ENCODE results near the gene MLLT10. TPM values are rescaled to one million over a fixed set of nuclear protein-coding genes. Genes with fewer than 3 reads are reported as not detected.
A peak's percentile ranks its signal among the peaks of the same experiment; 100 is the strongest.

Gene MLLT10
- total RNA-seq, 1 donor from 2014 or later: 43.3 TPM

DNA sequence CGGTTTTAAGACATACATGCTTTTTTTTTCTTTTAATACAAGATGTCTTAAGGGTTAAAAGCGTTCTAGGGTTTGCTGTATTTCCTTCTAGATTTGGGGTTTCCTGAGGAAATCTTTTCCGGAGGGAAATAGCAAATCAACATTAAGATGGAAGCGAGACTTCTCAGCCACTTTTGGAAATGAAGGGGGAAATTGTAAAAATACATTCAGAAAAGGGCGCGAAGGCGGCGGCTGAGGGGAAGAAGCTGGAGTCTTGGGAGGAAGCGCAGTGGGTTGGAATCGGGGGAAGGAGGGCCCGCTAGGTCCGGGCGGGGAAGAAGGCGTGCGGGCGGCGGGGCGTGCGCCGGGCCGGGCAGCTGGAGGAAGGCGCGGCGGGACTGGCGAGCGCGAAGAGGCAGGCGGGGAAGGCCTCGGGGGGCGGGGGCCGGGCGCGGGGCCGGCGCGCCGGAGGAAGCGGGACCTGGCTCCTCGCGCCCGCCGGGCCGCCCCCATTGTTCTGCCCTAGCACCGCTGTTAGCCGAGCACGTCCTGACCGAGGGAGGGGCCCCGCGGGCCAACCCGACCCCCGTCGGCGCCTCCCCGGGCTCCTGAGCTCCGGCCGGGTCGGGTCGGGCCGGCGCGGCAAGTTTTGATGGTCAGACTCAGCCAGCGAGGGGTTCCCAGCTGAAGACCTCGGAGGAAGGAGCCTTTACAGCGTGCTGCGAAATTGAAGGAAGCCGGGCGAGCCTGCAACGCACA lies 7.0 kb upstream of the MLLT10 start:
- Histone ChIP-seq H3K27ac (ENCODE audit: low read depth, low read length) (peak overlapping the region; percentile 98), H3K4me3 (ENCODE audit: low read length in 3 of 3) (peak overlapping the region; percentile 71 to 80 (median 79)), H3K9ac (ENCODE audit: low read depth in 1 of 3, low read length in 3 of 3) (peak overlapping the region; percentile 82 to 90 (median 90)), H3K4me1 (ENCODE audit: control insufficient read depth in 3 of 3, insufficient read depth in 3 of 3, low read length in 3 of 3) (peaks cover 4 to 9% (median 6%) of the 10 kb centered on the region in 3 donors), H3K9me3 (ENCODE audit: control insufficient read depth in 3 of 3, low read length in 3 of 3) (no peaks in the 10 kb centered on the region), H3K27me3 (ENCODE audit: control insufficient read depth in 3 of 3, insufficient read depth in 3 of 3, low read length in 3 of 3) (no peaks in the 10 kb centered on the region), H3K36me3 (ENCODE audit: control insufficient read depth in 3 of 3, insufficient read depth in 3 of 3, low read length in 3 of 3) (no peaks in the 10 kb centered on the region)

DNA sequence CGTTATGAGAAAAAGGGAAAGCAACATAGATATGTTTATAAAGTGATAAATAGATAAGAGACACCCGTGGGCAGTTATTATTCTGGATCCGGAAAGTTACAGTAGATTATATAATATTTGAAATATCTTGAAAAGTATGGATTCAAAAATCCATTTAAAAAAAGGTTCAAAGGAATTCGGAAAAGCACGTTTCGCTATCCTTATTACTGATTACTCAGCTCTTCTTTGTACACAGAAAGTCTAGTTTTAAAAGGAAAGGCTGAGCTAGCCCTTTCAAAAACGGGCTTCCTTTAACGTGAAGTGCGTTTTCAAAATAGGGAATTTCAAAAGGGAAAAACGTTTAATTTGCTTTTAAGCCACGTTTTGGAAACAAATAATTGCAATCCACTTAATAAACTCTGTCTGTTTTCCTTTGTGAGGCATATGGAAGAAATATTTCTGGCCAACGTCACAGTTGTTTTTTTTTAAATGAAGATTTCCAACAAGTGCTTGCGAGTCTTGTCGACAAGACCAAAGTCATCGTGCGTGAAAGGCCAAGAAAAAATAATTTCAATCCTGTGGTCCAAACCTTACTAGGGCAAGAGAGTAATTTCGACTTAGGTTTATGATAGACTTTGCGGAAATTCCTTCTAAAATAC lies 6.3 kb upstream of the MLLT10 start:
- Histone ChIP-seq H3K27me3 (ENCODE audit: control insufficient read depth in 3 of 3, insufficient read depth in 3 of 3, low read length in 3 of 3) (no peaks in the 10 kb centered on the region), H3K9ac (ENCODE audit: low read depth in 1 of 3, low read length in 3 of 3) (peak overlapping the region; percentile 82 to 90 (median 90)), H3K9me3 (ENCODE audit: control insufficient read depth in 3 of 3, low read length in 3 of 3) (no peaks in the 10 kb centered on the region), H3K4me3 (ENCODE audit: low read length in 3 of 3) (peak overlapping the region; percentile 71 to 80 (median 79)), H3K4me1 (ENCODE audit: control insufficient read depth in 3 of 3, insufficient read depth in 3 of 3, low read length in 3 of 3) (peaks cover 4 to 11% (median 6%) of the 10 kb centered on the region in 3 donors), H3K27ac (ENCODE audit: low read depth, low read length) (peak overlapping the region; percentile 98), H3K36me3 (ENCODE audit: control insufficient read depth in 3 of 3, insufficient read depth in 3 of 3, low read length in 3 of 3) (no peaks in the 10 kb centered on the region)

GRCh38 chr10:21528236-21529031 lies 5.6 kb upstream of the MLLT10 start:
- peak overlapping the region; percentile 82 to 90 (median 90) for H3K9ac ChIP-seq (ENCODE audit: low read depth in 1 of 3, low read length in 3 of 3)
- H3K36me3 ChIP-seq (ENCODE audit: control insufficient read depth in 3 of 3, insufficient read depth in 3 of 3, low read length in 3 of 3): no peaks in the 10 kb centered on the region
- no peaks in the 10 kb centered on the region for H3K27me3 ChIP-seq (ENCODE audit: control insufficient read depth in 3 of 3, insufficient read depth in 3 of 3, low read length in 3 of 3)
- no peaks in the 10 kb centered on the region for H3K9me3 ChIP-seq (ENCODE audit: control insufficient read depth in 3 of 3, low read length in 3 of 3)
- H3K4me3 ChIP-seq (ENCODE audit: low read length in 3 of 3): peak overlapping the region; percentile 71 to 80 (median 79)
- peak overlapping the region; percentile 98 for H3K27ac ChIP-seq (ENCODE audit: low read depth, low read length)
- peaks cover 4 to 14% (median 13%) of the 10 kb centered on the region in 3 donors for H3K4me1 ChIP-seq (ENCODE audit: control insufficient read depth in 3 of 3, insufficient read depth in 3 of 3, low read length in 3 of 3)

DNA sequence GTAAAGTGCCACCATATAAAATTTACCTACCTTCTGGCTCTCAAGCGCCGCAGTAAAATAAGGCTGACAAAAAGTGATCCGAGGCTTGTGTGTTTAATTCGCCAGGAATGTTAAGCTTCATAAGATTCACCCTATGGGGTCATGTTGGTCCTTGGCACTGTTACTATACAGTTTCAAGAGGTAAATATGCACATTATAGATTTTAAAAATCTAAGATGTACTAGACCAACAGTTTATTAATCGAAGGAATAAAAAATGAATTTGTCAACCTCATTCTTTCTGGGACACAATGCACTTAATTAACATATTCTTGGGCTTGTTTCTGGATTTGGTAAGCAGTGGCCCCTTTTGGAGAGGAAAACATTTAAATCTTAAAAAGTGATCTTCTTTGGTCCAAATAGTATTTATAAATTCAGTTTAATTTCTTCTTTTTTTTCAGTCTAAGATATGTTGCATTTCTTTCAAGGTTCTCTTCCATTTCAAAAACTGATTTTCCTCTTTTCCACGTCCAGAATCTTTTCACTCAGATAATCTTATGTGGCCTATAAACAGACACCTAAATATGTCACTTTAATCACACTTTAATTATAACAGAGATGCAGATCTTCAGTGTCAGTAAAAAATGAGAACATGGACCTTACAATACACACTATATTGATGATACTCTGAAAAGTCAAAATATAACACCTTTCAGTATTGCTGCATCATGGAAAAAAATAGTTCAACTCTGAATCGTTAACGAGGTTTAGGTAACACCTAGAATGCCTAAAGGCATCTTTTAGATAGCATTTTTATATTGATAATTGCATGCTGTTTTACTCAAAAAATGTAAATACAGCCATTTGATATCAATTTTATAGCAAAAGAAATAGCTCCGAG lies 4.8 kb upstream of the MLLT10 start:
- H3K27me3 ChIP-seq (ENCODE audit: control insufficient read depth in 3 of 3, insufficient read depth in 3 of 3, low read length in 3 of 3): no peaks in the 10 kb centered on the region
- peaks cover 4 to 16% (median 10%) of the 10 kb centered on the region in 3 donors for H3K4me1 ChIP-seq (ENCODE audit: control insufficient read depth in 3 of 3, insufficient read depth in 3 of 3, low read length in 3 of 3)
- H3K36me3 ChIP-seq (ENCODE audit: control insufficient read depth in 3 of 3, insufficient read depth in 3 of 3, low read length in 3 of 3): no peaks in the 10 kb centered on the region
- peak overlapping the region; percentile 71 to 80 (median 79) for H3K4me3 ChIP-seq (ENCODE audit: low read length in 3 of 3)
- H3K9ac ChIP-seq (ENCODE audit: low read depth in 1 of 3, low read length in 3 of 3): peak overlapping the region; percentile 75 to 90 (median 82)
- peak overlapping the region; percentile 98 for H3K27ac ChIP-seq (ENCODE audit: low read depth, low read length)
- H3K9me3 ChIP-seq (ENCODE audit: control insufficient read depth in 3 of 3, low read length in 3 of 3): no peaks in the 10 kb centered on the region

- Histone ChIP-seq H3K36me3 (ENCODE audit: control insufficient read depth in 3 of 3, insufficient read depth in 3 of 3, low read length in 3 of 3) (no peaks in the 10 kb centered on the region), H3K27me3 (ENCODE audit: control insufficient read depth in 3 of 3, insufficient read depth in 3 of 3, low read length in 3 of 3) (no peaks in the 10 kb centered on the region), H3K4me1 (ENCODE audit: control insufficient read depth in 3 of 3, insufficient read depth in 3 of 3, low read length in 3 of 3) (peaks cover 1 to 15% (median 10%) of the 10 kb centered on the region in 3 donors), H3K4me3 (ENCODE audit: low read length in 3 of 3) (no peak overlapping the region), H3K9me3 (ENCODE audit: control insufficient read depth in 3 of 3, low read length in 3 of 3) (no peaks in the 10 kb centered on the region), H3K9ac (ENCODE audit: low read depth in 1 of 3, low read length in 3 of 3) (peak overlapping the region; percentile 52 to 82 (median 69)), H3K27ac (ENCODE audit: low read depth, low read length) (peak overlapping the region; percentile 98)
Measured at GRCh38 chr10:21530168-21530567, 3.9 kb upstream of the MLLT10 start.

DNA sequence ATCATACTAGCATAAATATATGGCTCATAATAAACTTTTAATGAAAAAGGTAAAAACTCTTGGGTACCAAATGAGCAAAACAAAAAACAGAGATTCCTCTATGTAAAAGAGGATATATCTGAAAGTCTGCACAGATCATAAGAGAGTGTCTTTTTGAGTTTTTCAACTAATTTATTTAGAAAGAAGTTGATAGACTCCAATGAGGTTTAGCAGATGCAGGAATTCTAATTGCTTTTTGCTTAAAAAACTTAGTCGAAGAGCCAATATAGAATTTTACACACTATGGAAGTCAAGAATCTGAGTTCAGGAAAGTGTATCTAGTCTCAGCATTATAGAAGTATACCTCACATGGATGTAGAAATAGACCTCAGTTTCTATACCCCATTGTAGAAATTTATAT lies 3.4 kb upstream of the MLLT10 start:
- H3K4me3 ChIP-seq (ENCODE audit: low read length in 3 of 3): peak overlapping the region in 1 of 3 donors; percentile 41
- no peaks in the 10 kb centered on the region for H3K9me3 ChIP-seq (ENCODE audit: control insufficient read depth in 3 of 3, low read length in 3 of 3)
- no peaks in the 10 kb centered on the region for H3K36me3 ChIP-seq (ENCODE audit: control insufficient read depth in 3 of 3, insufficient read depth in 3 of 3, low read length in 3 of 3)
- H3K4me1 ChIP-seq (ENCODE audit: control insufficient read depth in 3 of 3, insufficient read depth in 3 of 3, low read length in 3 of 3): peaks cover 4 to 11% (median 6%) of the 10 kb centered on the region in 3 donors
- no peaks in the 10 kb centered on the region for H3K27me3 ChIP-seq (ENCODE audit: control insufficient read depth in 3 of 3, insufficient read depth in 3 of 3, low read length in 3 of 3)
- H3K9ac ChIP-seq (ENCODE audit: low read depth in 1 of 3, low read length in 3 of 3): peak overlapping the region; percentile 52 to 82 (median 69)
- H3K27ac ChIP-seq (ENCODE audit: low read depth, low read length): peak overlapping the region; percentile 98

DNA sequence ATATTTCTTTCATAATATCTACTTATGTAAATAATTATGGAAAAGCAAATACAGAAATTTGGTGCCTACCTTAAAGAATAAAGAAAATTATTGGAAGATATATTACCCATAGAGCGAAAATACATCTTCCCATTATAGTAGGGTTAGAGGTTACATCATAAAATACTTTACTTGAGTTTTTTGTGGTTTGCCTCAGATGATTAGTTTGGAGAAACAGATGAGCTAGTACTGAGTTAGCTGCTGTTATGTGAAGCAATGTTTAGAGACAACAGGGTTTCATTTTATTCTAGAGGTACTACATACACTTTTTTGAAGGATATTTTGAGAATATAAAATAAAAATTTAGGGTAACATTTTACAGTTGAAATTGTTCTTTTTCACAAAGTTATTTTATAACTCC lies 2.9 kb upstream of the MLLT10 start:
- Histone ChIP-seq H3K4me3 (ENCODE audit: low read length in 3 of 3) (peak overlapping the region in 2 of 3 donors; percentile 29 to 41), H3K27ac (ENCODE audit: low read depth, low read length) (peak overlapping the region; percentile 98), H3K36me3 (ENCODE audit: control insufficient read depth in 3 of 3, insufficient read depth in 3 of 3, low read length in 3 of 3) (no peaks in the 10 kb centered on the region), H3K4me1 (ENCODE audit: control insufficient read depth in 3 of 3, insufficient read depth in 3 of 3, low read length in 3 of 3) (peaks cover 6 to 10% (median 7%) of the 10 kb centered on the region in 3 donors), H3K27me3 (ENCODE audit: control insufficient read depth in 3 of 3, insufficient read depth in 3 of 3, low read length in 3 of 3) (no peaks in the 10 kb centered on the region), H3K9me3 (ENCODE audit: control insufficient read depth in 3 of 3, low read length in 3 of 3) (no peaks in the 10 kb centered on the region), H3K9ac (ENCODE audit: low read depth in 1 of 3, low read length in 3 of 3) (peak overlapping the region; percentile 39 to 69 (median 52))

DNA sequence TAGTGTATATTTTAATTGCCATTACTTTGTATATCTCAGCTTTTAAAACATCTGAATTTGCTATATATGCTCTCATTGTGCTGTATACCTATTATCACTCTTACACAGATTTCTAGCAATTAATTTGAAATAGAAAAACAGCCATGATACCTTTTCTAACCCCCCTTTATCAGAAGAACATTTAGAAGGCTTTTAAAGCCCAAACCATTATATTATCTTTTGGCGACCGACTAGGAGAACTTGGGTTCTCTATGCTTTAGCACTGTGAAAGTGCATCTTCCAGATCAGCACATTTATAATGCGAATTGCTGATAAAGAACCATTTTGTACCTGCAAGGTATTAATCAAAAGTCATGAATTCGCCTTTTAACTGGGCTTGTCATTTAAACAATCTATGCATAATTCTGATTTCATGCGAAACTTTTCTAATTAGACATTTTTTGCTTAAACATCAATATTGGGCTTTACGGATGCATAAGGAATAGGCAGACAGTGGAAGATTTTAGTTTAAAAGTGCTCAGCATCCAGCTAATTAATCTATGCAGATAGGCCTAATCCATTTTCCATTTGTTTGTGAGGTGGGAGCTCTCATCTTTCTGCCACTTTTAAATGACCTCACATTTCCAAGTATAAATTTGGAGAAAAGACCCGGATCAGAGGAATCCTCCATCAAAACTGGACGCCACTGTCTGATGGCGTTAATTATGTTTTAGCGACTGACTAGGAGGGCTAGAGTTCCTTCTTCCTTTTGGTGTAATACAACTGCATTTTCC lies 1.2 kb upstream of the MLLT10 start:
- H3K4me3 ChIP-seq (ENCODE audit: low read length in 3 of 3): peak overlapping the region; percentile 77 to 91 (median 85)
- no peaks in the 10 kb centered on the region for H3K9me3 ChIP-seq (ENCODE audit: control insufficient read depth in 3 of 3, low read length in 3 of 3)
- H3K27ac ChIP-seq (ENCODE audit: low read depth, low read length): peak overlapping the region; percentile 94
- H3K36me3 ChIP-seq (ENCODE audit: control insufficient read depth in 3 of 3, insufficient read depth in 3 of 3, low read length in 3 of 3): peaks cover 0 to 7% (median 4%) of the 10 kb centered on the region in 3 donors
- no peaks in the 10 kb centered on the region for H3K27me3 ChIP-seq (ENCODE audit: control insufficient read depth in 3 of 3, insufficient read depth in 3 of 3, low read length in 3 of 3)
- peaks cover 6 to 10% (median 7%) of the 10 kb centered on the region in 3 donors for H3K4me1 ChIP-seq (ENCODE audit: control insufficient read depth in 3 of 3, insufficient read depth in 3 of 3, low read length in 3 of 3)
- H3K9ac ChIP-seq (ENCODE audit: low read depth in 1 of 3, low read length in 3 of 3): peak overlapping the region; percentile 88 to 96 (median 93)
